GM19328 (cell line): ENCODE results near the gene DHRS7.
"Not testable (repeated sequence)": the region's sequence is repeated elsewhere in the genome, so short reads cannot be mapped to it uniquely, and the experiment has no call there.

Experiments
- ATAC-seq: cut with Tn5 transposase; IDR thresholded peaks from one replicate; pipeline ENCODE4 v1.9.1; 2021; ENCODE audit warnings: mild to moderate bottlenecking, moderate library complexity; ENCODE audit not compliant: unreplicated experiment

DHRS7 gene

DNA sequence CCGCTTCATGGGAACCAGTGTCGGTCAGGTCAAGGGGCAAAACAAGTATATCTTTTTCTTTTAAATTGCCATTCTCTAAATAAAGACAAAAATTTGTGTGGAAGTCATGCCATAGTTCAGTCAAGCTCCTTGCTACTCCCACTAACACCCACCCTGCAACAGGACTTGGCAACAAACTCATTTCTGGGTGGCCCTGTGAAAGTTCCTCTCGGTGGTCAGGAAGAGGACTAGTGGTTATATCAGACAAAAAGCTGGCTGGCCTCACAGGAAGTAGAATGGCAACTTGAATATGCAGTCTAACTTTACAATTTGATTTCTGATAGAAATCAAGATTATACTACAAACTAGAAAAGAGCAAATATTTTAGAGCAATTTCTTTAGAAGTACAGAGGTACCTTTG is 11.2 kb downstream of the DHRS7 start:
- no peak for ATAC-seq

DNA sequence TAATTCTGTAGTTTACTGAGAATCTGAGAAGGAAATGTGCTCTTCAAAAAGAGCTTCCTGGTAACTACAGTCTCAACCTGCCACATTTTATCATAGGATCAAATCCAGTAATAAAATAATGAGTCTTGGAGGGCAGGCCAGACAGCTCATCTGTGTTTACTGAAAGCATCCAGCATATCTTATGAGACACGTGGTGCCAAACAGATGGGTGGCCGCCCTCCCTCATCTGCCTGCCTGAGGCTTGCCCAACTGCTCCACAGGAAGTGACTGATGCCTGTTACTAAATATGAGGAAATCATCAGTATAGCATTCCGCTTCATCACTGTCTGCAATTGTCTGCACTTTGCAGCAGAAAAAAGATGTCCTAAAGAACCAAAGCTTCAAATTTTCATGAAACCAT is 13.5 kb downstream of the DHRS7 start:
- ATAC-seq, result peak; percentile 60

DNA sequence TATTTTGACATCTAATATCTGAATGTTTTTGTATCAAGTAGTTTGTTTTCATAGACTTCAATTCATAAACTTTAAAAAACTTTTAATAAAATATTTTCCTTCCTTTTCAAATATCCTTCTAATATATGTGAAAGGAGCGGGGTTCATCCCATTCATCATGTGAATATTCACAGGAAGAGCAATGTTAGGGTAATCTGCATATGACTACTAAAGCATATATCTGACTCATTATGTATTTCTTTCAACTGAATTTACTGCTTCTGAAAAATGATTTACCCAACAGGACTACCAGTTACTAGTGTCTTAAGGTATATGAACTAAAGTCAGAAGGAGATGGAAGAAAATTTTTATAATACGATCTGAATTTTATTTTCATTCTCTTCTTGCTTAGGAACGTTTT is 30.5 kb downstream of the DHRS7 start:
- ATAC-seq, result no peak

DNA sequence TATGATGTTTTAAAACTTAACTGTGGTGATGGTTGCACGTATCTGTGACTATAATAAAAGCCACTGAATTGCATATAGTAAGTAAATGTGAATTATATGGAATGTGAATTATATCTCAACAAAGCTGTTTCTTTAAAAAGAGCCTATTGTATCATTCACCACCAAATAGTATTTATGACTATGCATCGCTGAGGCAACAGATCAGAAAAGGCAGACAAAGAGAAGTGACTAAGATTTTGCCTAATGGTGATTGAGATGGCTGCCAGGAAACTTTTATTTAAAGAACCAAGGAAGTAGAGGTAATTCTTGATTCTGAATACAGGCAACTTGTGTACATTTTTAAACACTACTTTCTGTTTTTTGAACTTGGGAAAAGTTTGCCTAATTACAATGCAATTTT is 31.7 kb downstream of the DHRS7 start:
- ATAC-seq, result no peak

GRCh38 chr14:60125918-60126317 is 39.3 kb downstream of the DHRS7 start:
- ATAC-seq, result no peak

- no peak for ATAC-seq
Measured at GRCh38 chr14:60116181-60116580, 49.0 kb downstream of the DHRS7 start.

DNA sequence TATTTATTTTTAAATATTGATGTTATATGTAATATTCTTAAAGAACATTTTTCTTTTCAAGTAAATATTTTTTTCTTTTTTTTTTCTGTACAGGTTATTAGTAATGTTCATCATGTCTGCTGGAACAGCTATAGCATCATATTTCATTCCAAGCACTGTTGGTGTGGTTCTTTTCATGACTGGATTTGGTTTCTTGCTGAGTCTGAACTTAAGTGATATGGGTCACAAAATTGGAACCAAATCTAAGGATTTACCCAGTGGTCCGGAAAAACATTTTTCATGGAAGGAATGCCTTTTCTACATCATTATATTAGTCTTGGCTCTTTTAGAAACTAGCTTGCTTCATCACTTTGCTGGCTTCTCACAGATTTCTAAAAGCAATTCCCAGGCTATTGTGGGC is 50.3 kb downstream of the DHRS7 start:
- ATAC-seq, result no peak

GRCh38 chr14:60111732-60112131 is 53.5 kb downstream of the DHRS7 start:
- ATAC-seq, result no peak

GRCh38 chr14:60107477-60107876 is 57.7 kb downstream of the DHRS7 start:
- ATAC-seq, result no peak

GRCh38 chr14:60106339-60106738 is 58.9 kb downstream of the DHRS7 start:
- ATAC-seq, result no peak

DNA sequence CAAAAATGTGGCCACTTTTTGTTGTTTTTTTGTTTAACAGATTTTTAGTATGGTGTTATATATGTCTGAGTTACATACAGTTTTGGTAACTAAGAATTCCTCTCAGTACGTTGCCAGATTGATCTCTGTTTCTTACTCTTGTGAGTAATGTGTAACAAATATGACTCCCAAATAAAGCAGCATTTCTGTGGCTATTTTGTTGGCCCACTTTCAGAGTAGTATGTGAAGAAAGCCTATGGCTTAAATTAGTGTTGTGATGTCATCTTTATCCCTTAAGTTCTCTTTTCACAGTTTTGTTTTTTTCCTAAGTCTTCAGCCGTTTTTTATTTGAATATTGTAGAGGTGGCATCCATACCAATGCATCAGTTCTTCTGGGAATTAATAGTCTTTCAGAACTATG is 62.8 kb downstream of the DHRS7 start:
- no peak for ATAC-seq

- ATAC-seq, result no peak
Measured at GRCh38 chr14:60101786-60102185, 63.4 kb downstream of the DHRS7 start.

DNA sequence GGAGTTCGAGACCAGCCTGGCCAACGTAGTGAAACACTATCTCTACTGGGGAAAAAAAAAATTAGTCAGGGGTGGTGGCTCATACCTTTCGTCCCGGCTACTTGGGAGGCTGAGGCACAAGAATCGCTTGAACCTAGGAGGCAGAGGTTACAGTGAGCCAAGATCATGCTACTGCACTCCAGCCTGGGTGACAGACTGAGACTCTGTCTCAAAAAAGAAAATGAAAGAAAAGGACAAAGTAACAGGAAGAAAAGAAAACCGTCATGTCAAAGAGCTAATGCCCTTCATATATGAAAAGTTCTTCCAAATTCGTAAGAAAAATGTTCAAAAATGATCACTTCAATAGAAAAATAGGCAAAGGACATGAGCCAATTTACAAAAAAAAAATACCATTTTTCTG is 65.3 kb downstream of the DHRS7 start:
- not testable (repeated sequence) for ATAC-seq

DNA sequence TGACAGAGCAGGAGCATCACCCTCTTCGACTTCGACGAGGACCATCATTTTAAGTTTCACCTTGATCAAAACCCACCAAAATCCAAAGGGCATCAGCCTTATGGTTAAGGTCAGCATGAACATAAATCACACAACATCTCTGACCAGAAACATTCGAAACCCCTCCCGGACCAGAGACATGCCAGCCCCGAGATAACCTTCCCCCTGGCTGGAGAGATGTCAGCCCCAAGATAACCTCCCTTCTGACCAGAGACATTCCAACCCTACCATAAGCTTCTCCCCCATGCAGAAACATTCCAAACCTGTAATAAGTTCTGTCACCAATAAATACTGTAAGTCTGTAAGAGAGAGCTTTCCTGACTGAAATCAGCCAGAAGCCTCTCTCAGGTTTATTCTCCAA is 67.2 kb downstream of the DHRS7 start:
- ATAC-seq, result no peak

- ATAC-seq, result no peak
Measured at GRCh38 chr14:60095781-60096450, 69.3 kb downstream of the DHRS7 start.

GRCh38 chr14:60095231-60095630 is 70.0 kb downstream of the DHRS7 start:
- no peak for ATAC-seq

DNA sequence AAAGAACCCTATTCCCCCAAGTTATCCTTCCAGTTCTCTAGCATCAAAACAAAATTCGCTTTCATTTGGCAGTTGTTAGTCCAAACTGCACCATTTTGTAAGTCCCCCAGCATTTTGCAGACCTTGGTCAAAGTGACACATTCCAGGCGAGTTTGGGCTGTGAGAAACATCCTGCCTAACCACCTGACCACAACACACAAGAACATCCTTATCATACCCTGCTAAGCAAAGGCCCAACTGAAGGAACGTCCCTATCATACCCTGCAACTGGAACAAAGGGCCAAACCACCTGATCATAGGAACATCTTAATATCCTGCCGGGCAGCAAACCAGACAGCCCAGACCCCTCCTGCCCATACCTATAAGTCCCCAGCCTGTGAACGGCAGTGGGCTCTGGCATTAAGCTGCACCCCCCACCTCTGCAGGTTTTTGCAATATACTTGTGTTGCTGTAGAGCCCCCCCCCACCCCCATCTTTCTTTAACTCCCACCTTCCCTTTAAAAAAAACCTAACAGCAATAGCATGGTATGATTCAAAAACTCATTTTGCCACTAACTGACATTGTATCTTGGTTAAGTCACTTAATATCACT is 70.8 kb downstream of the DHRS7 start:
- no peak for ATAC-seq
